ENCODE measurements around the gene GPLD1.

DNA sequence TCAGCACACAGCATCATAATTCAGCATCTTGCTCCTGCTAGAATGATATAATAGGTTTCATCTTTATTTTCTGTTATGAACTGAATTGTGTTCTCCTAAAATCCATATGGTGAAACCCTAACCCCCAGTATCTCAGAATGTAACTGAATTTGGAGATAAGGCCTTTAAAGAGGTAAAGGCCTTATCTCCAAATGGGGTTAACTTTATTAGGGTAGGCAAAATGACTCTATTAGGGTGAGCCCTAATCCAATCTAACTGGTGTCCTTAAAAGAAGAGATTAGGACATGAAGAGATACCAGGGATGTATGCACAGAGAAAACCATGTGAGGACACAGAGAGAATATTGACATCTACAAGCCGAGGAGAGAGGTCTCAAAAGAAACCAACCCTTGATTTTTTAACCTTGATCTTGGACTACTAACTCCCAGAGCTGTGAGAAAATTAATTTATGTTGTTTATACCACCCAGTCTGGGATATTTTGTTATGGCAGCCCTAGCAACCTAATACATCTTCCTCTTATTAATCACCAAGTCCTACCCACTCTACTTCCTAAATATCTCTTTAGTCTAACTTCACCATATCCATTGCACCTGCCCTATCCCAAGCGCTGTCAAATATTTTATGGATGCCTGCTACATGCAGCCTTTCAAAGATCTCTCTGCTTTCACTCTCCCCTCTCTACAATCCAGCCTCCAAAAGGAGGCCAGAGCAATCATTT is 95.2 kb downstream of the GPLD1 start:
- TF ChIP-seq, protein P1, sequence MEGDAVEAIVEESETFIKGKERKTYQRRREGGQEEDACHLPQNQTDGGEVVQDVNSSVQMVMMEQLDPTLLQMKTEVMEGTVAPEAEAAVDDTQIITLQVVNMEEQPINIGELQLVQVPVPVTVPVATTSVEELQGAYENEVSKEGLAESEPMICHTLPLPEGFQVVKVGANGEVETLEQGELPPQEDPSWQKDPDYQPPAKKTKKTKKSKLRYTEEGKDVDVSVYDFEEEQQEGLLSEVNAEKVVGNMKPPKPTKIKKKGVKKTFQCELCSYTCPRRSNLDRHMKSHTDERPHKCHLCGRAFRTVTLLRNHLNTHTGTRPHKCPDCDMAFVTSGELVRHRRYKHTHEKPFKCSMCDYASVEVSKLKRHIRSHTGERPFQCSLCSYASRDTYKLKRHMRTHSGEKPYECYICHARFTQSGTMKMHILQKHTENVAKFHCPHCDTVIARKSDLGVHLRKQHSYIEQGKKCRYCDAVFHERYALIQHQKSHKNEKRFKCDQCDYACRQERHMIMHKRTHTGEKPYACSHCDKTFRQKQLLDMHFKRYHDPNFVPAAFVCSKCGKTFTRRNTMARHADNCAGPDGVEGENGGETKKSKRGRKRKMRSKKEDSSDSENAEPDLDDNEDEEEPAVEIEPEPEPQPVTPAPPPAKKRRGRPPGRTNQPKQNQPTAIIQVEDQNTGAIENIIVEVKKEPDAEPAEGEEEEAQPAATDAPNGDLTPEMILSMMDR (IDR thresholded peaks at IDR 0.05), result no peak
- TF ChIP-seq POLR2A (IDR thresholded peaks at IDR 0.05), result no peak
